Adipocyte (in vitro differentiated cells): ENCODE measurements around the gene CTU1.

ENCODE experiments used
- DNase-seq: peaks from one replicate; pipeline ENCODE4 v3.0.0-alpha.2; 2015; ENCODE audit warnings: low read depth
- H3K27me3 ChIP-seq: replicated peaks from 2 replicates; pipeline ENCODE4 v1.7.0; 2013; ENCODE audit warnings: mild to moderate bottlenecking, low read length, moderate library complexity; ENCODE audit not compliant: control insufficient read depth, insufficient read depth
- H3K36me3 ChIP-seq: 2 replicates; pipeline ENCODE4 v1.7.0; 2013; ENCODE audit warnings: low read length, mild to moderate bottlenecking, moderate library complexity; ENCODE audit not compliant: control insufficient read depth, insufficient read depth, severe bottlenecking
- H3K4me1 ChIP-seq: 2 replicates; pipeline ENCODE4 v1.7.0; 2013; ENCODE audit warnings: mild to moderate bottlenecking, low read length, moderate library complexity; ENCODE audit not compliant: control insufficient read depth, insufficient read depth
- H3K4me3 ChIP-seq: 2 replicates; pipeline ENCODE4 v1.7.0; 2013; ENCODE audit warnings: mild to moderate bottlenecking, low read length, moderate library complexity
- H3K9ac ChIP-seq: 2 replicates; pipeline ENCODE4 v1.7.0; 2013; ENCODE audit warnings: mild to moderate bottlenecking, low read length, moderate library complexity
- H3K9me3 ChIP-seq: 2 replicates; pipeline ENCODE4 v1.7.0; 2013; ENCODE audit warnings: mild to moderate bottlenecking, low read length, moderate library complexity; ENCODE audit not compliant: control insufficient read depth

Gene CTU1

DNA sequence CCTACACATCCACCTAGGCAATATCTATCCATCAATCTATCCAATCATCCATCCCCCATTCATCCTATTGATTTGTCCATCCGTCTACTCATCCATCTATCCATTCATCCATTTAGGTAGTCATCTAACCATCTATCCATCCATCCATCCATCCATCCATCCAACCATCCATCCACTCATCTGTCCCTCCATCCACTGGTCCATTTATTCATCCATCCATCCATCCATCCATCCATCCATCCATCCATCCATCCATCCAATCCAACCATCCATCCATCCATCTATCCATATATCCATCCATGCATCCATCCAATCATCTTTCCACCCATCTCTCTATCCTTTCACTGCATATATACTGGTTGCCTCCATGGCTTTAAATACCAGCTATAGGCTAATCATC, 47.2 kb downstream of the CTU1 start:
- Histone ChIP-seq H3K27me3 (no peaks in the 10 kb centered on the region), H3K36me3 (no peaks in the 10 kb centered on the region), H3K9ac (no peak overlapping the region), H3K4me3 (no peak overlapping the region), H3K4me1 (peaks cover 2% of the 10 kb centered on the region), H3K9me3 (no peaks in the 10 kb centered on the region)
- no peak for DNase-seq

DNA sequence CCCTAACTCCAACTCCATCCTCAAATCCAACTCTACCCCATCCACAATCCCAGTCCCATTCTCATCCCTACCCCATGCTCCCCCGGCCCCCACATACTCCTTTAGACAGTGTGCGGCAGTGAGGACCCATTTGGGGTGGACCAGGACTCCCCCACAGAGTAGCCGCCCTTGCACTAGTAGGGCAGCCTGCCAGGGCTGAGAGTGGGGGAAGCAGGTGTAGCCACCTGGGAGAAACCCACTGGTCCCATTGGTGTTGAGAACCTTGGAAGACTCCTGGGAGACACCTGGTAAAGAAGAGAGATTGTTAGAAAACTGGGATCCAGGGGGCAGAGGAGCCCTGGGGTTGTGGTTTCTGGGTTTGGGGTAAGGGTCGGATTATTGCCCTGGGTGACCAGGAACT, 47.9 kb downstream of the CTU1 start:
- Histone ChIP-seq H3K9ac (no peak overlapping the region), H3K36me3 (no peaks in the 10 kb centered on the region), H3K4me1 (peaks cover 2% of the 10 kb centered on the region), H3K27me3 (peaks cover 3% of the 10 kb centered on the region), H3K4me3 (no peak overlapping the region), H3K9me3 (no peaks in the 10 kb centered on the region)
- no peak for DNase-seq

DNA sequence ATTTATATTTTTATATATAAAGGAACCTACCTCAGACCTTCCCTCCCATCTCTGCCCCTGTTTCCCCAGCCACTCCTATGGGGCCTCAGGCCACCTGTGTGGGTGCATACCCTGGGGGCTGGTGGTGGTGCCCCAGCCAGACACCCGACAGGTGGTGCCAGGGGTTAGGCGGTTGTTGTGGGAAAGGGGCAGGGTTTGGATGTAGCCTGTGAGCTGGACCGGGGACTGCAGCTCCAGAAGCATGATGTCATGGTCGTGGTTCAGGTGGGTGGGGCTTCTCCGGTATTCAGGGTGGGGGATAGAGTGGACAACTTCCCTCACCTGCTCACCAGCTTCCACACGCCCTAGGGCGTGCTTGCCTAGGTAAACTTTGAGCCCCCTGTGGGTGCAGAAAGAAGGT, 48.5 kb downstream of the CTU1 start:
- Histone ChIP-seq H3K9me3 (no peaks in the 10 kb centered on the region), H3K36me3 (no peaks in the 10 kb centered on the region), H3K4me1 (no peaks in the 10 kb centered on the region), H3K27me3 (peaks cover 6% of the 10 kb centered on the region), H3K9ac (no peak overlapping the region), H3K4me3 (no peak overlapping the region)
- no peak for DNase-seq

DNA sequence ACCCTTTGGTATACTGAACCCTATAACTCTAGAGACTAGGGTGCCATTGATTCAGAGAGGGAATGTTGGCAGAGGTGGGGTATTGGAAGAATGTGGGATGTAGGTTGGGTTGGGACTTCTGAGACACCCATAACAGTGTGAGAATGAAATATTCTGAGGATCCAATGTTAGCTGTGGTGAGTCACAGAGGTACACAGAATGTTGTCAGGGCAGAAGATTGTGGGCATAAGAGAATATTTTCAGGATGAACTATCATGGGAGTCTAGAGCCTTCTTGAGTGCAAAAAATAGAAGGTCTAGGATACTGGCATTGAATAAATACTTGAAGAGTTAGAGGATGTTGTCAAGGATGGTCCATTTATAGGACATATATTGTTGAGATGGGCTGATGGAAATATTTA, 52.3 kb downstream of the CTU1 start:
- no peak for DNase-seq
- Histone ChIP-seq H3K27me3 (peaks cover 13% of the 10 kb centered on the region), H3K9ac (no peak overlapping the region), H3K36me3 (no peaks in the 10 kb centered on the region), H3K9me3 (no peaks in the 10 kb centered on the region), H3K4me3 (no peak overlapping the region), H3K4me1 (no peaks in the 10 kb centered on the region)
